Measurements from ENCODE around the gene SLX4. TPM values are rescaled to one million over a fixed set of nuclear protein-coding genes. Genes with fewer than 3 reads are reported as not detected.

The SLX4 gene
- polyA plus RNA-seq, 1 of the 3 experiments (the other 2 are of a cell fraction): 2.1 TPM

GRCh38 chr16:3554351-3554928 lies 57.0 kb downstream of the SLX4 start:
- WGBS (ENCODE audit: low lambda C conversion rate): 85% methylated on average over 5 of the region's 7 CpGs
- H3K9me3 ChIP-seq: no peaks in the 10 kb centered on the region
- no peak for DNase-seq

More at GRCh38 chr16:3554351-3554928, 57.0 kb downstream of the SLX4 start:
- no peak overlapping the region for H3K9ac ChIP-seq
- H3K4me3 ChIP-seq (ENCODE audit: low read depth in 2 of 2, low read length in 1 of 2): no peak overlapping the region
- no peaks in the 10 kb centered on the region for H3K79me2 ChIP-seq (ENCODE audit: insufficient read depth)
- no peak overlapping the region for H2AFZ ChIP-seq (ENCODE audit: low read depth)
- no peak overlapping the region for H3K4me2 ChIP-seq
- no peaks in the 10 kb centered on the region for H3K36me3 ChIP-seq (replicated peaks in 1 of 2; ENCODE audit: control insufficient read depth in 1 of 2, insufficient read depth in 2 of 2, low read length in 1 of 2)
- H3K27me3 ChIP-seq (ENCODE audit: insufficient read depth): no peaks in the 10 kb centered on the region
- POLR2A ChIA-PET: no interaction called here
- no peak overlapping the region for H3K27ac ChIP-seq (ENCODE audit: low read depth in 2 of 2, low read length in 1 of 2)
- H3K4me1 ChIP-seq (ENCODE audit: control insufficient read depth in 1 of 2, insufficient read depth in 2 of 2, low read depth in 1 of 2, low read length in 1 of 2): no peaks in the 10 kb centered on the region; a peak in 1 of 4 replicates
- H3F3A ChIP-seq (replicated peaks; ENCODE audit: insufficient read depth): no peaks in the 10 kb centered on the region
- CTCF ChIA-PET: no interaction called here
- TF ChIP-seq TCF12 (IDR thresholded peaks at IDR 0.05): no peak
- TF ChIP-seq TEAD4 (IDR thresholded peaks at IDR 0.05; ENCODE audit: borderline replicate concordance, insufficient read depth): no peak
- TF ChIP-seq MXI1 (IDR thresholded peaks at IDR 0.05; ENCODE audit: low read depth, low read length): no peak
- no peak for TF ChIP-seq CTCF (IDR thresholded peaks at IDR 0.05)
- TF ChIP-seq PBX3 (IDR thresholded peaks at IDR 0.05): no peak
- no peak for TF ChIP-seq RAD21 (IDR thresholded peaks at IDR 0.05; ENCODE audit: low read length)
- no peak for TF ChIP-seq SMC3 (IDR thresholded peaks at IDR 0.05; ENCODE audit: low read depth, low read length)
- no peak for TF ChIP-seq USF1 (IDR thresholded peaks at IDR 0.05; ENCODE audit: borderline replicate concordance, low read depth)
- no peak for TF ChIP-seq TAF1 (IDR thresholded peaks at IDR 0.05; ENCODE audit: borderline replicate concordance, low read depth, low read length)
- no peaks in the 10 kb centered on the region for H3K9me2 ChIP-seq
- H4K20me1 ChIP-seq (ENCODE audit: insufficient read depth): no peaks in the 10 kb centered on the region

Measured in SK-N-SH (cell line).